ENCODE measurements around the gene VPS16. TPM values are rescaled to one million over a fixed set of nuclear protein-coding genes. Genes with fewer than 3 reads are reported as not detected.

Gene VPS16
- total RNA-seq, 2 experiments from 2014 or later, result 38.2 to 40.6 TPM

DNA sequence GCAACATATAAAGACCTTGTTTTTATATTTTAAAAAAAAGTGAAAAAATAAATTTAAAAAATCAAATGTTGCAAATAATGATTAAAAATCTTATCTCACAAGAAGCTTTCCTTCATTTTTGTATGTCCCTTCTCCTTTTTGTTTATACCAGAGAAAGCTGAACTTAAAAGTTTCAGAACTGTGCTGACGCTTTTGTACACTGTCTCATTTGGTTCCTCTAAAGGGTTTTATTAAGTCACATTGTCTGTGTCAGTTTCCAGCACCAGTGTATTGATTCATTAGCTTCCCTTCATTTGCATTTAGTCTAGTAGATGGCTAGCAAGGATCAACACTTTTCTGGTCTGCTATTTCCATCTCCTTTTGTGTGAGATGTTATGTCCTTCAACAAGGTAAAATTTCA lies 6.8 kb upstream of the VPS16 start:
- Histone ChIP-seq H3K4me3 (ENCODE audit: low read length) (no peak overlapping the region), H3K4me1 (ENCODE audit: insufficient read depth, low read length) (peaks cover 1% of the 10 kb centered on the region), H3K9me3 (ENCODE audit: control insufficient read depth in 1 of 2, insufficient read depth in 1 of 2, low read length in 2 of 2) (no peaks in the 10 kb centered on the region), H3K27me3 (ENCODE audit: control insufficient read depth in 1 of 2, insufficient read depth in 2 of 2, low read length in 2 of 2) (no peaks in the 10 kb centered on the region), H3K27ac (ENCODE audit: low read depth in 1 of 2, low read length in 2 of 2) (no peak overlapping the region), H3K36me3 (ENCODE audit: insufficient read depth, low read length) (peaks cover 6% of the 10 kb centered on the region)
- TF ChIP-seq, protein P1, sequence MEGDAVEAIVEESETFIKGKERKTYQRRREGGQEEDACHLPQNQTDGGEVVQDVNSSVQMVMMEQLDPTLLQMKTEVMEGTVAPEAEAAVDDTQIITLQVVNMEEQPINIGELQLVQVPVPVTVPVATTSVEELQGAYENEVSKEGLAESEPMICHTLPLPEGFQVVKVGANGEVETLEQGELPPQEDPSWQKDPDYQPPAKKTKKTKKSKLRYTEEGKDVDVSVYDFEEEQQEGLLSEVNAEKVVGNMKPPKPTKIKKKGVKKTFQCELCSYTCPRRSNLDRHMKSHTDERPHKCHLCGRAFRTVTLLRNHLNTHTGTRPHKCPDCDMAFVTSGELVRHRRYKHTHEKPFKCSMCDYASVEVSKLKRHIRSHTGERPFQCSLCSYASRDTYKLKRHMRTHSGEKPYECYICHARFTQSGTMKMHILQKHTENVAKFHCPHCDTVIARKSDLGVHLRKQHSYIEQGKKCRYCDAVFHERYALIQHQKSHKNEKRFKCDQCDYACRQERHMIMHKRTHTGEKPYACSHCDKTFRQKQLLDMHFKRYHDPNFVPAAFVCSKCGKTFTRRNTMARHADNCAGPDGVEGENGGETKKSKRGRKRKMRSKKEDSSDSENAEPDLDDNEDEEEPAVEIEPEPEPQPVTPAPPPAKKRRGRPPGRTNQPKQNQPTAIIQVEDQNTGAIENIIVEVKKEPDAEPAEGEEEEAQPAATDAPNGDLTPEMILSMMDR (IDR thresholded peaks at IDR 0.05), result no peak
- no peaks in the 10 kb centered on the region for H3K27me3 Mint-ChIP-seq
- H3K27ac Mint-ChIP-seq, result no peak overlapping the region
- no peaks in the 10 kb centered on the region for H3K9me3 Mint-ChIP-seq
- peaks cover 28% of the 10 kb centered on the region for H3K36me3 Mint-ChIP-seq (ENCODE audit: low read depth)
- peaks cover 10% of the 10 kb centered on the region for H3K4me1 Mint-ChIP-seq (ENCODE audit: low read depth)
- H3K4me3 Mint-ChIP-seq, result no peak overlapping the region
- ATAC-seq (ENCODE audit: poor library complexity), result no peak
- intact Hi-C loops (cut with DNase I, micrococcal nuclease), result no loop called here
- ChIA-PET POLR2A (interaction anchor here (0.9 kb wide), 1 partner anchor 40 kb away, joined by 3 read pairs; no protein-coding TSS in a partner anchor), CTCF (no interaction called here)
- no peak for DNase-seq

DNA sequence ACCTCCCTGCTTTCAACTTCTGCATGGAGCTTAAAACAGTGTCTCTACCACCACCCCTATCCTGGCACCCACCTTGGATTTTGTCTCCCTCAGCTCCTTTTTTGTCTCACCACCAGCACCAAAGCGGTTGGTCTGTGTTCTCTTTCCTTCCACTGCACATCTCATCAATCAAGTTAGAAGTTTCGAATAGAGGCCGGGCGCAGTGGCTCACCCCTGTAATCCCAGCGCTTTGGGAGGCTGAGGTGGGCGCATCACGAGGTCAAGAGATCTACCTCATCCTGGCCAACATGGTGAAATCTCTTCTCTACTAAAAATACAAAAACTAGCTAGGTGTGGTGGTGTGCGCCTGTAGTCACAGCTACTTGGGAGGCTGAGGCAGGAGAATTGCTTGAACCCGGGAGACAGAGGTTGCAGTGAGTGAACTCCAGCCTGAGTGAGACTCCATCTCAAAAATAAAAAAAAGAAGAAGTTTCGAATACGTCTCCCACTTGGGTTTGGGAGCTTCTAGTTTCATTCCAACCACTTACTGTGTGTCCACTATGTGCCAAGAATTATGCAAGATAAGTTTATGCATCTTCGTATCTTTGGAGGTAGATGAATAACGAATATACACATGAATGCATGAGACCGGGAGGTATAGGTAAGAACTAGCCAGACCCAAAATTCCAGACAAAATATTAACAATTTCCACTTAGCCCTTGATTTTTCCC lies 6.0 kb upstream of the VPS16 start:
- POLR2A ChIA-PET, result interaction anchor here (0.9 kb wide), 1 partner anchor 41 kb away, joined by 3 read pairs; no protein-coding TSS in a partner anchor
- Mint-ChIP-seq H3K27me3 (no peaks in the 10 kb centered on the region), H3K36me3 (ENCODE audit: low read depth) (peaks cover 28% of the 10 kb centered on the region), H3K27ac (no peak overlapping the region), H3K4me3 (no peak overlapping the region), H3K9me3 (no peaks in the 10 kb centered on the region), H3K4me1 (ENCODE audit: low read depth) (peaks cover 16% of the 10 kb centered on the region)
- ATAC-seq (ENCODE audit: poor library complexity) (no peak), DNase-seq (no peak)
- Histone ChIP-seq H3K4me3 (ENCODE audit: low read length) (no peak overlapping the region), H3K27me3 (ENCODE audit: control insufficient read depth in 1 of 2, insufficient read depth in 2 of 2, low read length in 2 of 2) (no peaks in the 10 kb centered on the region), H3K4me1 (ENCODE audit: insufficient read depth, low read length) (peaks cover 9% of the 10 kb centered on the region), H3K9me3 (ENCODE audit: control insufficient read depth in 1 of 2, insufficient read depth in 1 of 2, low read length in 2 of 2) (no peaks in the 10 kb centered on the region), H3K27ac (ENCODE audit: low read depth in 1 of 2, low read length in 2 of 2) (no peak overlapping the region), H3K36me3 (ENCODE audit: insufficient read depth, low read length) (peaks cover 6% of the 10 kb centered on the region)
- intact Hi-C loops (cut with DNase I, micrococcal nuclease), result loop anchor here in 1 of 2 experiments (5.0 kb wide), 2 partner anchors 87 to 177 kb away; no protein-coding TSS in a partner anchor
- CTCF ChIA-PET, result no interaction called here
- TF ChIP-seq, protein P1 (IDR thresholded peaks at IDR 0.05), result no peak

DNA sequence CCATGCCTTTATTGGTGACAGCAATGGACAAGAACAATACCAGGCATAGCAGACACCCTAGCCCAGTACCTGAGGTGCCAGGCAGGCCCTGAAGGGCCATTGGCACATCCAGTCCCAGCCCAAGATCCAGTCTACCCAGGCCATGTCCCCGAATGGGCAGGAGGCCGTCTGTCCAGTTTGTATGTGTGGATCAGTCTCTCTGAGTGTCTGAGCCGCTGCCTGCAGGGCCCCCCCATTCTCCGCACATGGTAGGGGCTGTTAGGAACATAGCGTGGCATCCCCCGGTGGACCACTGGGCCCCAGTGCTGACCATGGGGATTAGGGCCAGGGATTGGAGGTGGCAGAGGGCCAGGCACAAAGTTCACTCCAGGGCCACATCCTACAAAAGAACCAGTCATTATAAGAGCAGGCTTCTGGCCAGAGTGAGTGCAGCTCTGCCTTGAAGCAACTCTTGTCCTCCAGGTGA lies 5.2 kb upstream of the VPS16 start:
- H3K27me3 ChIP-seq (ENCODE audit: control insufficient read depth in 1 of 2, insufficient read depth in 2 of 2, low read length in 2 of 2), result no peaks in the 10 kb centered on the region
- no peak overlapping the region for H3K4me3 ChIP-seq (ENCODE audit: low read length)
- peaks cover 6% of the 10 kb centered on the region for H3K36me3 ChIP-seq (ENCODE audit: insufficient read depth, low read length)
- Mint-ChIP-seq H3K36me3 (ENCODE audit: low read depth) (peaks cover 28% of the 10 kb centered on the region), H3K4me1 (ENCODE audit: low read depth) (peaks cover 18% of the 10 kb centered on the region), H3K4me3 (no peak overlapping the region), H3K27me3 (no peaks in the 10 kb centered on the region), H3K9me3 (no peaks in the 10 kb centered on the region), H3K27ac (no peak overlapping the region)
- intact Hi-C loops (cut with DNase I, micrococcal nuclease), result loop anchor here in 1 of 2 experiments (5.0 kb wide), 2 partner anchors 88 to 178 kb away; no protein-coding TSS in a partner anchor
- CTCF ChIA-PET, result no interaction called here
- POLR2A ChIA-PET, result no interaction called here
- DNase-seq (no peak), ATAC-seq (ENCODE audit: poor library complexity) (no peak)
- TF ChIP-seq, protein P1 (IDR thresholded peaks at IDR 0.05), result no peak
- H3K4me1 ChIP-seq (ENCODE audit: insufficient read depth, low read length), result peaks cover 17% of the 10 kb centered on the region
- H3K27ac ChIP-seq (ENCODE audit: low read depth in 1 of 2, low read length in 2 of 2), result no peak overlapping the region
- H3K9me3 ChIP-seq (ENCODE audit: control insufficient read depth in 1 of 2, insufficient read depth in 1 of 2, low read length in 2 of 2), result no peaks in the 10 kb centered on the region
